Fibroblast of lung (primary cell): Measurements from ENCODE around the gene ANKS6. TPM values are rescaled to one million over a fixed set of nuclear protein-coding genes. Genes with fewer than 3 reads are reported as not detected.

Experiments
- DNase-seq, 2 donors: peaks; one replicate each; pipeline versions ENCODE4 v3.0.0 to v3.0.0-alpha.2; 2010; ENCODE audit warnings: low read depth in 2 of 2
- H2AFZ ChIP-seq: 2 replicates; pipeline ENCODE4 v1.5.1; 2012; ENCODE audit warnings: low read length, control low read depth, inconsistent platforms
- H3K27ac ChIP-seq: 2 replicates; pipeline ENCODE4 v1.5.1; 2011; ENCODE audit warnings: low read length, control low read depth; ENCODE audit not compliant: insufficient read depth
- H3K27me3 ChIP-seq: 2 replicates; pipeline ENCODE4 v1.5.1; 2011; ENCODE audit warnings: mild to moderate bottlenecking, low read length; ENCODE audit not compliant: control insufficient read depth, insufficient read depth
- H3K36me3 ChIP-seq: 2 replicates; pipeline ENCODE4 v1.5.1; 2011; ENCODE audit warnings: low read length; ENCODE audit not compliant: control insufficient read depth, insufficient read depth
- H3K4me1 ChIP-seq: 2 replicates; pipeline ENCODE4 v1.5.1; 2011; ENCODE audit warnings: low read length; ENCODE audit not compliant: control insufficient read depth, insufficient read depth; ENCODE audit errors: extremely low read depth
- H3K4me2 ChIP-seq: 2 replicates; pipeline ENCODE4 v1.5.1; 2011; ENCODE audit warnings: low read length, control low read depth; ENCODE audit not compliant: insufficient read depth; ENCODE audit errors: extremely low read depth
- H3K4me3 ChIP-seq, 4 experiments: fragments of 200-600 bp in 1 of 4; sonication (generic) in 1 of 4; replicated peaks in 1 of 4; 2 replicates each; pipeline ENCODE4 v1.5.1; 2011 to 2016; ENCODE audit warnings: low read length in 4 of 4, low read depth in 3 of 4, mild to moderate bottlenecking in 3 of 4, control low read depth in 2 of 4, inconsistent platforms in 1 of 4, mixed read lengths in 1 of 4; ENCODE audit not compliant: insufficient read depth in 1 of 4; ENCODE audit errors: control extremely low read depth in 1 of 4
- H3K79me2 ChIP-seq: 2 replicates; pipeline ENCODE4 v1.5.1; 2012; ENCODE audit warnings: mild to moderate bottlenecking, low read length, inconsistent platforms; ENCODE audit not compliant: control insufficient read depth, insufficient read depth
- H3K9ac ChIP-seq: 2 replicates; pipeline ENCODE4 v1.5.1; 2011; ENCODE audit warnings: mild to moderate bottlenecking, low read length, control low read depth; ENCODE audit not compliant: insufficient read depth
- H3K9me3 ChIP-seq: 2 replicates; pipeline ENCODE4 v1.5.1; 2012; ENCODE audit warnings: low read depth, low read length; ENCODE audit not compliant: control insufficient read depth, insufficient read depth
- H4K20me1 ChIP-seq: 2 replicates; pipeline ENCODE4 v1.5.1; 2011; ENCODE audit warnings: low read length; ENCODE audit not compliant: control insufficient read depth, insufficient read depth; ENCODE audit errors: extremely low read depth
- EZH2 ChIP-seq: IDR thresholded peaks from 2 replicates; pipeline ENCODE4 v1.5.1; 2012; ENCODE audit warnings: low read length, control low read depth, mild to moderate bottlenecking; ENCODE audit errors: missing control alignments
- polyA plus RNA-seq, 2 donors: library from polyadenylated mRNA; depleted of rRNA in 1 of 2; stranded (reverse) in 1 of 2; unstranded in 1 of 2; fragments of >200 nt; gene quantifications; 2 replicates each; pipeline ENCODE4 v1.2.1, GENCODE V29; 2011 to 2012; ENCODE audit warnings: missing spikeins in 1 of 2
- total RNA-seq: library from RNA; depleted of rRNA; stranded (reverse); fragments of >200 nt; gene quantifications from 2 replicates; pipeline ENCODE4 v1.2.1, GENCODE V29; 2014
- TF ChIP-seq, protein P1 (sequence below), 2 donors: IDR thresholded peaks in 1 of 2; conservative IDR thresholded peaks in 1 of 2; 1 replicate in 1 of 2; 2 replicates in 1 of 2; pipeline ENCODE4 v1.5.1; 2011 to 2012; ENCODE audit warnings: low read length in 2 of 2, control low read depth in 1 of 2, inconsistent platforms in 1 of 2, low read depth in 1 of 2, mild to moderate bottlenecking in 1 of 2

Gene ANKS6
- total and polyA plus RNA-seq, 2 donors (not counting 1 experiment from before 2014, with no cell fraction given) = 7.3 to 9.6 TPM

DNA sequence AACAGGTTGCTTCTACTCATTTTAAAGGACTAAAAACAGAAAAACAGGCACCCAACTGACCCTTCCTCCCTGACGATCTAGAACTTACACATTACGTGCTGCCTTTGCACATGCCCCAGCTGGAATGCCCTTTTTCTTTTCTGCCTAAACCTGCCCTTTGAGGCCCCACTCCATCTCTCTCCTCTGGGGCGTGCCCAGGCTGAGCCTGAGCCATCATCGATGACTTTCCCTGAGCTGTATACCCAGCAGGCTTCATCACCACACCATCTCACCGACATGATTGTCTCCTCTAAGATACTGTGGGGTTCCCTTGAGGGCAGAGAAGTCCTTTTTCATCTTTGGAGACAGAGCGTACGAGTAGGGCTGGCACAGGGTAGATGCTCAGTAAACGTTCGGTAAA lies 63.6 kb downstream of the ANKS6 start:
- DNase-seq = no peak
- peaks cover 2% of the 10 kb centered on the region for H3K27me3 ChIP-seq
- no peak overlapping the region for H3K9ac ChIP-seq
- no peak overlapping the region for H3K27ac ChIP-seq
- no peaks in the 10 kb centered on the region for H3K4me1 ChIP-seq
- H3K4me3 ChIP-seq = no peak overlapping the region
- no peak overlapping the region for H3K4me2 ChIP-seq
- H3K36me3 ChIP-seq = peaks cover 4% of the 10 kb centered on the region
- no peaks in the 10 kb centered on the region for H3K9me3 ChIP-seq
- H4K20me1 ChIP-seq = no peaks in the 10 kb centered on the region
- TF ChIP-seq, protein P1, sequence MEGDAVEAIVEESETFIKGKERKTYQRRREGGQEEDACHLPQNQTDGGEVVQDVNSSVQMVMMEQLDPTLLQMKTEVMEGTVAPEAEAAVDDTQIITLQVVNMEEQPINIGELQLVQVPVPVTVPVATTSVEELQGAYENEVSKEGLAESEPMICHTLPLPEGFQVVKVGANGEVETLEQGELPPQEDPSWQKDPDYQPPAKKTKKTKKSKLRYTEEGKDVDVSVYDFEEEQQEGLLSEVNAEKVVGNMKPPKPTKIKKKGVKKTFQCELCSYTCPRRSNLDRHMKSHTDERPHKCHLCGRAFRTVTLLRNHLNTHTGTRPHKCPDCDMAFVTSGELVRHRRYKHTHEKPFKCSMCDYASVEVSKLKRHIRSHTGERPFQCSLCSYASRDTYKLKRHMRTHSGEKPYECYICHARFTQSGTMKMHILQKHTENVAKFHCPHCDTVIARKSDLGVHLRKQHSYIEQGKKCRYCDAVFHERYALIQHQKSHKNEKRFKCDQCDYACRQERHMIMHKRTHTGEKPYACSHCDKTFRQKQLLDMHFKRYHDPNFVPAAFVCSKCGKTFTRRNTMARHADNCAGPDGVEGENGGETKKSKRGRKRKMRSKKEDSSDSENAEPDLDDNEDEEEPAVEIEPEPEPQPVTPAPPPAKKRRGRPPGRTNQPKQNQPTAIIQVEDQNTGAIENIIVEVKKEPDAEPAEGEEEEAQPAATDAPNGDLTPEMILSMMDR (conservative IDR thresholded peaks at IDR 0.05 in 1 of 2, IDR thresholded peaks at IDR 0.05 in 1 of 2; ENCODE audit: low read depth in 1 of 2, low read length in 2 of 2) = no peak
- TF ChIP-seq EZH2 = no peak
- H3K79me2 ChIP-seq = no peaks in the 10 kb centered on the region
- H2AFZ ChIP-seq = no peak overlapping the region

DNA sequence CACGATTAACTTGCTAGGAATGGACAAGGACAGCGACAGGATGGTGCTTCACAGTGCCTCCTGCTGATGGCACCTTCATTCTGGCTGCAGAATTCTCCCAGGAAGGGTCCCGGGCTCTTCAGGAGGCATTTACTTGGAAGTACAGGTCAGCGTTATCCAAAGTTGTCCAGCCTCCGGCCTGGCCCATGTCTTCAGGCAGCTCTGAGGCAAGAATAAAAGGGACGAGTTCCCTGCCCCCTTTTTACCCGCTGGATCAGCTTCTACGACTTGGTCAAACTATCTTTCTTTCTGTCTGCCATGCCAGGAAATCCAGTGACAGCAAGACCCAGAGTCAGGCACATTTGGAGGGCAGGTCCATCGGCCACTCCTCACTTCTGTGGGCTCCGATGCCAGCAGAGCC lies 64.3 kb downstream of the ANKS6 start:
- H3K36me3 ChIP-seq = peaks cover 4% of the 10 kb centered on the region

DNA sequence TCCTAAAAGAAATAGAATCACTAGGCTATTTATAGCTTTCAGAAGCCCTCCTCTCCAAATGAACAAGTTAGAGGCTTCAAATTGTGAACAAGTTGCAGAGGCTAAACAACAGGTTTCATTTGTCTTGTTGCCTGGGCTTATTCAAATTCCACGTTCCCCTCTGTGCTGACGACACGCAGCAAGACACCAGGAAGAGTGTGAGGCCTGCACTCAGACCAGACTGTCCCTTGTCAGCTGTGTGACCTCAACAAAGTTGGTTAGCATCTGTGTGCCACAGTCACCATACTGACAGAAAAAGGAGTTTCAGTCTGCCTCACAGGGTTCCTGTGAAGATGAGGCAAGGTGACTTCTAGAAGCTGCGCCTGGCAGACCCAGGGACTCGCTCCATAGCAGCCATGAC lies 65.5 kb downstream of the ANKS6 start:
- no peak for DNase-seq
- Histone ChIP-seq H3K9ac (no peak overlapping the region), H3K4me3 (no peak overlapping the region), H3K4me1 (no peaks in the 10 kb centered on the region), H2AFZ (no peak overlapping the region), H3K9me3 (no peaks in the 10 kb centered on the region), H3K79me2 (no peaks in the 10 kb centered on the region), H3K36me3 (no peaks in the 10 kb centered on the region), H3K27me3 (peaks cover 2% of the 10 kb centered on the region), H4K20me1 (no peaks in the 10 kb centered on the region), H3K27ac (no peak overlapping the region), H3K4me2 (no peak overlapping the region)
- TF ChIP-seq, protein P1 (conservative IDR thresholded peaks at IDR 0.05 in 1 of 2, IDR thresholded peaks at IDR 0.05 in 1 of 2; ENCODE audit: low read depth in 1 of 2, low read length in 2 of 2) = no peak
- no peak for TF ChIP-seq EZH2

More for the DNA sequence above, 64.3 kb downstream of the ANKS6 start:
- Histone ChIP-seq H3K79me2 (no peaks in the 10 kb centered on the region), H2AFZ (no peak overlapping the region), H3K4me1 (no peaks in the 10 kb centered on the region), H4K20me1 (no peaks in the 10 kb centered on the region), H3K4me2 (no peak overlapping the region), H3K27me3 (peaks cover 2% of the 10 kb centered on the region), H3K27ac (no peak overlapping the region), H3K9ac (no peak overlapping the region), H3K9me3 (no peaks in the 10 kb centered on the region), H3K4me3 (no peak overlapping the region)
- DNase-seq = no peak
- TF ChIP-seq, protein P1 (conservative IDR thresholded peaks at IDR 0.05 in 1 of 2, IDR thresholded peaks at IDR 0.05 in 1 of 2; ENCODE audit: low read depth in 1 of 2, low read length in 2 of 2) = no peak
- TF ChIP-seq EZH2 = no peak
